Stomach (tissue), 9 donors: Measurements from ENCODE around the gene HES3. TPM values are rescaled to one million over a fixed set of nuclear protein-coding genes. Genes with fewer than 3 reads are reported as not detected.

ENCODE experiments used
- DNase-seq, 2 donors: peaks; one replicate each; pipeline versions ENCODE4 v3.0.0 to v3.0.0-alpha.2; 2013 to 2019
- H3K27ac ChIP-seq, 5 donors: fragments of 200-600 bp in 4 of 5; sonication (generic) in 4 of 5; one replicate each; pipeline ENCODE4 v1.5.1; 2013 to 2019; ENCODE audit warnings: mild to moderate bottlenecking in 1 of 5, moderate library complexity in 1 of 5
- H3K27me3 ChIP-seq, 3 donors: fragments of 200-600 bp; sonication (generic); one replicate each; pipeline ENCODE4 v1.5.1; 2017 to 2019; ENCODE audit warnings: mixed run types in 1 of 3
- H3K36me3 ChIP-seq, 4 donors: fragments of 200-600 bp; sonication (generic); 1 replicate in 3 of 4; 2 replicates in 1 of 4; pipeline ENCODE4 v1.5.1; 2016 to 2019
- H3K4me1 ChIP-seq, 4 donors: fragments of 200-600 bp; sonication (generic); one replicate each; pipeline ENCODE4 v1.5.1; 2016 to 2019
- H3K4me3 ChIP-seq, 4 donors: fragments of 200-600 bp; sonication (generic) in 3 of 4; one replicate each; pipeline ENCODE4 v1.5.1; 2016 to 2019; ENCODE audit warnings: mild to moderate bottlenecking in 1 of 4
- H3K9me3 ChIP-seq, 4 donors: fragments of 200-600 bp; sonication (generic); one replicate each; pipeline ENCODE4 v1.5.1; 2016 to 2019
- EP300 ChIP-seq: sonication (generic); formaldehyde crosslinking; IDR thresholded peaks from one replicate; pipeline ENCODE4 v1.6.1; 2017; ENCODE audit warnings: antibody characterized with exemption
- POLR2A ChIP-seq, 4 donors: fragments of 450-650 bp; IDR thresholded peaks; one replicate each; pipeline ENCODE4 v1.6.1; 2016; ENCODE audit warnings: antibody characterized with exemption in 4 of 4, control low read depth in 2 of 4, mild to moderate bottlenecking in 1 of 4, moderate library complexity in 1 of 4
- POLR2AphosphoS5 ChIP-seq, 3 donors: sonication (generic); formaldehyde crosslinking; IDR thresholded peaks; one replicate each; pipeline ENCODE4 v1.6.1; 2016; ENCODE audit warnings: antibody characterized with exemption in 3 of 3
- WGBS, 5 donors: extraction: QIAGEN DNeasy Blood & Tissue Kit in 3 of 5; methylation state at CpG; one replicate each; pipeline versions ENCODE4 v1.1.5 to v1.1.7; 2013 to 2018; 5-methylcytosine and 5-hydroxymethylcytosine counted together
- intact Hi-C: fragments of 100-400 bp; cut with DNase I; formaldehyde crosslinking; loops from one replicate; pipeline ENCODE4 v1.15.1; 2023; ENCODE audit warnings: low total_unique reads
- polyA plus RNA-seq, 3 donors: library from polyadenylated mRNA; stranded (reverse); fragments of 200-250 nt; gene quantifications; one replicate each; pipeline ENCODE4 v1.2.3, GENCODE V29; 2013
- total RNA-seq, 5 donors: library from RNA; depleted of rRNA; stranded (reverse); fragments of >200 nt; gene quantifications; one replicate each; pipeline versions ENCODE4 v1.1.0 to v1.2.3, GENCODE V29; 2014 to 2016
- TF ChIP-seq, protein P1 (sequence below), 7 experiments: fragments of 450-650 bp in 4 of 7; fragments of 200-600 bp in 3 of 7; sonication (generic) in 3 of 7; IDR thresholded peaks; one replicate each; pipeline ENCODE4 v1.5.1; 2016 to 2019; ENCODE audit warnings: antibody characterized with exemption in 7 of 7, control low read depth in 2 of 7, mild to moderate bottlenecking in 1 of 7
- donor health status: healthy with polysubstance abuse.
- donor health status: Bipolar disorder and iron deficiency.
- donor health status: healthy.

HES3 gene
- total and polyA plus RNA-seq, 8 donors = not detected

- DNase-seq = peak in 1 of 2 donors; percentile 73
- intact Hi-C loops = loop anchor here (5.0 to 10.0 kb wide), 3 partner anchors 93 to 194 kb away; no protein-coding TSS in a partner anchor
- Histone ChIP-seq H3K4me3 (peak overlapping the region in 3 of 4 donors; percentile 1 to 36 (median 8)), H3K9me3 (no peaks in the 10 kb centered on the region), H3K4me1 (peaks cover 22 to 42% (median 40%) of the 10 kb centered on the region in 4 donors), H3K36me3 (peaks cover 0 to 16% (median 8%) of the 10 kb centered on the region in 4 donors), H3K27me3 (peaks cover 14 to 87% (median 58%) of the 10 kb centered on the region in 3 donors), H3K27ac (no peak overlapping the region)
- WGBS, 5 donors = 4 to 20% (median 6%) methylated on average over 12 to 93 of the region's 96 CpGs
- TF ChIP-seq POLR2A (IDR thresholded peaks at IDR 0.05) = no peak
- TF ChIP-seq EP300 = no peak
- TF ChIP-seq, protein P1, sequence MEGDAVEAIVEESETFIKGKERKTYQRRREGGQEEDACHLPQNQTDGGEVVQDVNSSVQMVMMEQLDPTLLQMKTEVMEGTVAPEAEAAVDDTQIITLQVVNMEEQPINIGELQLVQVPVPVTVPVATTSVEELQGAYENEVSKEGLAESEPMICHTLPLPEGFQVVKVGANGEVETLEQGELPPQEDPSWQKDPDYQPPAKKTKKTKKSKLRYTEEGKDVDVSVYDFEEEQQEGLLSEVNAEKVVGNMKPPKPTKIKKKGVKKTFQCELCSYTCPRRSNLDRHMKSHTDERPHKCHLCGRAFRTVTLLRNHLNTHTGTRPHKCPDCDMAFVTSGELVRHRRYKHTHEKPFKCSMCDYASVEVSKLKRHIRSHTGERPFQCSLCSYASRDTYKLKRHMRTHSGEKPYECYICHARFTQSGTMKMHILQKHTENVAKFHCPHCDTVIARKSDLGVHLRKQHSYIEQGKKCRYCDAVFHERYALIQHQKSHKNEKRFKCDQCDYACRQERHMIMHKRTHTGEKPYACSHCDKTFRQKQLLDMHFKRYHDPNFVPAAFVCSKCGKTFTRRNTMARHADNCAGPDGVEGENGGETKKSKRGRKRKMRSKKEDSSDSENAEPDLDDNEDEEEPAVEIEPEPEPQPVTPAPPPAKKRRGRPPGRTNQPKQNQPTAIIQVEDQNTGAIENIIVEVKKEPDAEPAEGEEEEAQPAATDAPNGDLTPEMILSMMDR (IDR thresholded peaks at IDR 0.05) = no peak
- no peak for TF ChIP-seq POLR2AphosphoS5 (IDR thresholded peaks at IDR 0.05)
Measured at GRCh38 chr1:6248932-6249738, 5.2 kb downstream of the HES3 start.

DNA sequence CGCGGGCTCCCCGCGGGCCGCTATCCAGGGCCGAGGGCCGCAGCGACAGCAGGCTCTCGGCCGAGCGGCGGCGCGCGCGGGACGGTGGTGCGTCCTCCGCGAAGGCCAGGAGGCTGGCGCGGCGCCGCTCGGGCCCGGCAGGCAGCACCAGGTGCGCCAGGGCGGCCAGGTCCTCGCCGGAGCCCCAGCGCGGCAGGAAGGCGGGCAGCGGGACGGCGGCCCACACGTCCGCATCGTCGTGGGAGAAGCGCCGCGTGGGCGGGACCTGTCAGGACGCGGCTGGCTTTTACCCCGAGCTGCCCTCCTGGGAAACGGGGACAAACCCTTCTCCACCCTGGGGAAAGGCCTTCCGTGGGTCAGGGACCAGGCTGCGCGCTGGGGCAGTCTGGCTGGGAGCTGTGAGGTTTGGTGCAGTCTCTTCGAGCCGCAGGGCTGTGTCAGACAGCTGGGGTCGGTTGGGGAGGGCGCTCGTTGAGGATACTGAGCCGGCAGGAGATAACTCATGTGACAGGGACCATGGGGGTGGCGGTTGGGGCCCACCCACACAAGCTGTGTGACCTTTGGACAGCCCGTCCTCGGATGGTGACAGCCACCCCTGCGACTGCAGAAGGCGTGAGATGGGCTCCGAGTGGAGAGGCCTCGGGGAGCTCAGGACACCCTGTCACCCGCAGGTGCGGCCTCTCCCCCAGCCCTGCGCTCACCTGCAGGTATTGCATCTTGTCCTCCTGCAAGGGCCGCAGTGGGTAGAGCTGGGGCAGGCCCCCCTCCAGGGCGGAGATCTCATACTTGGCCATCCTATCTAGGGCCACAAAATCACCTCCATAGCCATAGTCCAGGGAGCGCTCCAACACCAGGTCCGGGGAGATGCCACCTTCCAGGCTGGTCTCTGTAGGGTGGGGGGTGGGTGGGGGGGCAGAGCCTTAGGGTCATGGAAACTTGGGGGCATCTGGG lies 6.0 kb downstream of the HES3 start:
- Histone ChIP-seq H3K4me1 (peaks cover 22 to 36% (median 33%) of the 10 kb centered on the region in 4 donors), H3K9me3 (no peaks in the 10 kb centered on the region), H3K27me3 (peaks cover 7 to 83% (median 49%) of the 10 kb centered on the region in 3 donors), H3K4me3 (no peak overlapping the region), H3K27ac (no peak overlapping the region), H3K36me3 (peaks cover 0 to 23% (median 13%) of the 10 kb centered on the region in 4 donors)
- DNase-seq = peak in 1 of 2 donors; percentile 47
- TF ChIP-seq EP300 = no peak
- TF ChIP-seq, protein P1 (IDR thresholded peaks at IDR 0.05) = no peak
- TF ChIP-seq POLR2A (IDR thresholded peaks at IDR 0.05) = no peak
- intact Hi-C loops = loop anchor here (5.0 to 10.0 kb wide), 3 partner anchors 92 to 195 kb away; no protein-coding TSS in a partner anchor
- WGBS, 5 donors = 16 to 50% (median 21%) methylated on average over 18 to 71 of the region's 71 CpGs

DNA sequence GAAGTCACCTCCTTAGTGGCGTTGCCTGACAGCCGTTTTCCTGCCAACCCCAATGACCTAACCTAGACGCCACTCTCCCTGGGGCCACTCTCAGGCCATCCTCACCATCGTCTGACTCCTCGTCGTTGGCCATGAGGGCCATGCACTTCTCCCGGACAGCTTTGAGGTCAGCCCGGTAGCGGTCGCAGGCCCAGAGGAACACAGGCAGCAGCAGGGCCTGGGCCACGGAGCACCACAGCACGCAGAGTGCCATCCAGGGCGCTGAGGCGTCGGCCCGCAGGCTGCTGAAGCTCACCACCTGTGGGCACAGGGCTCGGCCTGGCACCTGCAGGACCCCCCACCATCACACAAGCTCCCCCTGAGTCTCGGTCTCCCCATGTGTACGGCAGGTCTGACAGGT lies 7.3 kb downstream of the HES3 start:
- no peaks in the 10 kb centered on the region for H3K9me3 ChIP-seq
- intact Hi-C loops = no loop called here
- H3K36me3 ChIP-seq = peaks cover 0 to 23% (median 13%) of the 10 kb centered on the region in 4 donors
- peaks cover 0 to 70% (median 37%) of the 10 kb centered on the region in 3 donors for H3K27me3 ChIP-seq
- peak in 1 of 2 donors; percentile 5 for DNase-seq
- H3K4me3 ChIP-seq = no peak overlapping the region
- TF ChIP-seq POLR2AphosphoS5 (IDR thresholded peaks at IDR 0.05) (no peak), POLR2A (IDR thresholded peaks at IDR 0.05) (no peak), EP300 (no peak)
- TF ChIP-seq, protein P1 (IDR thresholded peaks at IDR 0.05) = no peak
- H3K27ac ChIP-seq = no peak overlapping the region
- WGBS, 5 donors = 81 to 90% (median 85%) methylated on average over 16 to 19 of the region's 19 CpGs
- peaks cover 11 to 24% (median 21%) of the 10 kb centered on the region in 4 donors for H3K4me1 ChIP-seq
